ENCODE measurements around the gene TFR2.

TFR2 gene

GRCh38 chr7:100654908-100655831 lies 13.8 kb upstream of the TFR2 start:
- DNase-seq (ENCODE audit: low spot score): peak; percentile 43

GRCh38 chr7:100649826-100650565 lies 8.6 kb upstream of the TFR2 start:
- no peak for DNase-seq (ENCODE audit: low spot score)

DNA sequence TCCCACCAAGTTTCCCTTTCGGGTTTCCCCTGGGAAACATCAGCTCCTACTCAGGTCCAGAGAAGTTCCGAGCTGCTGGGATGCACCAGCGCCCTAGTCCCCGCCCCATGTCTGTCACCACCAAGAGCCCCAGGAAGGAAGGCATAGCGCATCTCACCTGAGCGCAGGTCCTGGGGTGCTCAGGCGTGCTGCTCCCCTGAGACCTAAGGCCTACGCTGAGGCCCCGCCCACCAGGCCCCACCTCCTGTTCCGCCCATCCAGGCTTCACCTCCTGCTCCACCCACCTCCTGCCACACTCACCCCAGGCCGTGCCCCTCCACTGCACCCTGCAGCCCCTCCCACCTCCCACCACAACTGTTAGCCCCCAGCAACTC lies 1.2 kb upstream of the TFR2 start:
- DNase-seq (ENCODE audit: low spot score): no peak

- no peak for DNase-seq (ENCODE audit: low spot score)
Measured at GRCh38 chr7:100641860-100642533, 645 bp upstream of the TFR2 start.

DNA sequence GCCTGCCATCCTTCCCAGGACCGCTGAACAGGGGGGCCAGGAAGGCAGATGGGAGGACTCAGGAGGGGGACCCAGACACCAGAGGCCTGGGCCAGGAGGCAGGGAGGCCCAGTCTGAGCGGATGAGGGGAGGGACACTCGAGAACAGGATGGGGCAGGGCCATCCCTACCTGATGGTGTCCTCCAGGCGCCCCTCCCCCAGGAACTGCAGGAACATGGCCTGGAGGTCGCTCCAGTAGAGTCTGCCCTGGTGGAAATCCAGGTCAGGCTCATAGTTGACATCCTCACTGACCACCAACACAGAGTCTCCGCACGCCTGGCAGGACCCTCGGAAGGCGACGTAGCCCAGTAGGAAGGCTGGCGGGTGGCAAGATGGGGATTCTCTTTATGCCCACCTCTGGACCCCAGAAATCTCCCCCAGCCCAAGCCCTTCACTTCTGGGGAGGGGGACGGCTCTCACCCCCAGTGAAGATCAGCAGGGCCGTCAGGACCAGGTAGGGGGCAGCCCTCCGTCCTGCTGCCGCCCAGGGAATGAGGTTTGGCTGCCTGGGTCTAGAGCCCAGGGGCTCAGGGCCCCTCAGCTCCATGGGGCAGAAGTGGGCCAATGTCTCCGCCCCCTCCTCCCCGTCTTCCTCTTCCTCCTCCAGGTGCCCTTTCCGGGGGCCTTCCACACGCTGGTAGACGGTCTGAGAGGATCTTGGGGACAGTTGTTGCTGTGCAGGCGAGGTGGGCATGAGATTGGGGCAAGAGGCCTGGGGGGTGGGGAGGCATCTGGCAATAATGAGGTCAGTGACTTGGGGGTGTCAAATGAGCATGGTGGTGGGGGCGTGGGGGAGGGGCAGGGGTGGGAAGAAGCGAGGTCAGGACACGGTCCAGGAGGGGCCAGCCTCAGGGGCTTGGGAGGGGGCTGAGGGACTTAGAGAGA lies 573 bp downstream of the TFR2 start:
- DNase-seq (ENCODE audit: low spot score): no peak

DNA sequence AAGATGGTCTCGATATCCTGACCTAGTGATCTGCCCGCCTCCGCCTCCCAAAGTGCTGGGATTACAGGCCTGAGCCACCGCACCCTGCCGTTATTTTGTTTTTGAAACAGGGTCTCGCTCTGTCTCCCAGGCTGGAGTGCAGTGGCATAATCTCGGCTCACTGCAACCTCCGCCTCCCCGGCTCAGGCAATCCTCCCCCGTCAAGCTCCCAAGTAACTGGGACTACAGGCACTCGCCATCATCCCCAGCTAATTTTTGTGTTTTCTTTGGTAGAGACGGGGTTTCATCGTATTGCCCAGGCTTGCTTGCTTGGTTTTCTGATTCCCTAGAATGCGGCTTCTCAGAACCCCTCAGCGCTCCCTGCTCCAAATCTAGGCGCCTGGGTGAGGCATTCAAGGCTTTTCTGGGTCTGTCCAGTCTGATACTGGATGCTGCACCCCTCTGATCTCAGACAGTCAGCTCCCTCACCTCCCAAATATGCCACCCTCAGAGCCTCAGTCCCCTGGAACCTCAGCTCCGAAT lies 1.3 kb downstream of the TFR2 start:
- DNase-seq (ENCODE audit: low spot score): no peak

DNA sequence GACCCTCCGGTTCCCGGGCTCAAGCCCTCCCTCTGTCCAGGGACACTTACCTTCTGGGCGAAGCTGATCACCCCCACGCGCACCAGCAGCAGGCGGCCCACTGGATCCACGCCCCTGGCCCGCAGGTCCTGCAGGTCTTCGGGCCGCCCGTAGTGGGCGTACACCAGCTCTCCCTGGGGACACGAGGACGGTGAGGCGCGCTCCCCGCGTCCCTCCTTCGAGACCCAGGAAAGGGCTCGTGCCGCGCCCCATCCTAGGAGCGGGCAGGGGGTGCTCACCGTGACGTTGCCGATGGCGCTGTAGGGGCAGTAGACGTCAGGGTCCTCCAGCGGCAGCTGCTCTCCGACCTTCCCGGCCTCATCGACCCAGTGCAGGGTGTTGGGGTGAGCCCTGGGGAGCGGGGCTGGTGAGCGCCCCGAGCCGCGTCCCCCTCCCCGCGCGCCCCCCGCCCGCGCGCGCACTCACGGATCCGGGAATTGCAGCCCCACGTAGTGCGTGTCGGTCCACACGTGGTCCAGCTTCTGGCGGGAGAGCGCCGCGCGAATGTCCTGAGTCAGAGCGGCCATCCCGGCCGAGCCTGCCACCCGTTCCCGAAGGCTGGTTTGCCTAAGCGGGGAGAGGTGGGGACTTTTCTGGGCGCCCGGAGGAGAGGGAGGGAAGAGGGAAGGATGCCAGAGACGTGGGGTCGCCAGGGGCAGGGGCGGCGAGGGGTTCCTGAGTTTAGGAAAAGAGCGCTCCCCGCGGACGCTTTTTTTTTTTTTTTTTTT lies 8.2 kb downstream of the TFR2 start:
- DNase-seq (ENCODE audit: low spot score): peak; percentile 68

GRCh38 chr7:100630066-100630465 lies 11.3 kb downstream of the TFR2 start:
- DNase-seq (ENCODE audit: low spot score): no peak

DNA sequence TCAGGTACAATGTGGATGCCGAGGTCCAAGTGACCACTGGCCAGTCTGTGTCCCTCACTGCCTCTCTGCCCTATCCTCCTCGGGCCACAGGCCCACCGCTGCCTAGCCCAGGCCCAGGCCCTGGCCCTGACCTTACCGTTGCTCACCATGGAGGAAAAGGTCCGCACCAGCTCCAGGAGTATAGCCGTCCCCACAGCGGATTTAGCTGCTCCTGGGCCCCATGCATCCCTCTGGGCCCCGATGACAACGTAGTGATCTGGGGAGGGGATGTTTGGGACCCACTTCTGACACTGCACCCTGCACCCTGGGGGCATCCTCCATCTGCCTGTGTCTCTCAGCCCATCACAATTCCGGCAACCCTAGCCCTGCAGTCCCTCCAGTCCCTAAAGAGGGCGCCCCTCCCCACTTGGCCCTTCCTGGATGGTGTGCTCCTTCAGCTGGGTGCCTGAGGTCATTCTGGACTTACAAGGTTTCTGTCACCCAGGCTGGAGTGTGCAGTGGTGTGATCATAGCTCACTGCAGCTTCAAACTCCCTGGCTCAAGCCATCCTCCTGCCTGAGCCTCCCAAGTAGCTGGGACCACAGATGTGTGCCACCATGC lies 12.1 kb downstream of the TFR2 start:
- peak; percentile 63 for DNase-seq (ENCODE audit: low spot score)

DNA sequence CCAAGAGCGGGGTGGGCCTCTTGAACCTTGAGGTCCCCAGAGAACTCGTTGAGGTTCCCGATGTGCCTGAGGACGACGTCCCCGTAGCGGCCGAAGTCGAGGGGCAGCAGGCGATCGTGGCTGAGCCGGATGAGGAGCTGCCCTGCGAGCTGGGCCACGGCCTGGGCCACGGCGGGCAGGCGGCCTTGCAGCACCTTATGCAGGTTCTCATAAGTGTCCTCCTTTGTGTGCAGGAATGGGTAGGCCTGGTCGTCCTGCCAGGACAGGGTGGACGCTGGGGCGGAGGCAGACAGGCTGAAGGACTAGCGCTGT lies 14.2 kb downstream of the TFR2 start:
- peak; percentile 35 for DNase-seq (ENCODE audit: low spot score)

GRCh38 chr7:100626530-100627237 lies 14.7 kb downstream of the TFR2 start:
- peak; percentile 97 for DNase-seq (ENCODE audit: low spot score)

DNA sequence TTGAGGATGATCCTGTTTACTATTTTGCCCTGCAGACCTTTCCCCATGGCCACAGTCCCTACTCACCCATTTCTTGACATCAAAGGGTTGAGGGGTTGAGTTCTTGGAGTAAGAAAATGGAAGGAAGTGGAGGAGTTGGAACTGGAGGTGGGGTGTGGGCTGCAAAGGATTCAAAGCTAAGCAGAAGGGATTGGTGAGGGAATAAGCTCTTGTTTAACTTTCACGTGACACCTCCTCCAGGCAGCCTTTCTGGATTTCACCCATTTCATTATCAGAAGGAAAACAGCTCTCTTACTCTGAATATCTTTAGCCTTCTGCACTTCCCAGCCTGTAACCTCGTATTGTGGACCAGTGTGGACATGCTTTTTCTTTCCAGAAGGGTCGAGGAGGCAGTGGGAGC lies 15.3 kb downstream of the TFR2 start:
- no peak for DNase-seq (ENCODE audit: low spot score)

DNA sequence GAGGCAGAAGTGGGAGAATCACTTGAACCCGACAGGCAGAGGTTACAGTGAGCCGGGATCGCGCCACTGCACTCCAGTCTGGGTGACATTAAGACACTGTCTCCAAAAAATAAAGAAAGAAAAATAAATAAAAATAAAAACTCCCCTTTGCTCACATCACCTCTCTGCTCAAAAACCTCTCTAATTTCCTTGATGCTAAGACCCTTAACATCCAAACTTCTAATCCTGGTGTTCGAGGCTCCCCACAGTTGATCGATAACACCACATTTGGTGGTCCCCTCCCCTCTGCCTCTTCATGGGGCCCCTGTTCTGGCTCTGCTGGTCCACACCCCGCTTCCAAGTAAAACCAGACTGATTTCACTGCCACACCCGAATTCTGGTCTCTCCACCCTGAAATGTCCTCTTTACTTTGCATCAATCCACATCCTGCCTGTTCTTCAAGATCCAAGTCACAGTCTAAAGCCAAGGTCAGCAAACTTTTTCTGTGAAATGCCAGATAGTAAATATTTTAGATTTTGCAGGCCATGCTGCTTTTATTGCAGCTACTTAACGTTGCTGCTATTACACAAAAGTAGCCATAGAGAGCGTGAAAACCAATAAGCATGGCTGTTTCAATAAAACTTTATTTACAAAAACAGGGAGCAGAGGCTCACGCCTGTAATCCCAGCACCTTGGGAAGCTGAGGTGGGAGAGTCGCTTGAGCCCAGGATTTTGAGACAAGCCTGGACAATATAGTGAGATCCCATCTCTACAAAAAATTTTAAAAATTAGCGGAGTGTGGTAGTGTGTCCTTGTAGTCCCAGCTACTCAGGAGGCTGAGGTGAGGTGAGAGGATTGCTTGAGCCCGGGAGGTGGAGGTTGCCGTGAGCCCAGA lies 17.2 kb downstream of the TFR2 start:
- no peak for DNase-seq (ENCODE audit: low spot score)

- no peak for DNase-seq (ENCODE audit: low spot score)
Measured at GRCh38 chr7:100621554-100621953, 19.8 kb downstream of the TFR2 start.

GRCh38 chr7:100620804-100621203 lies 20.5 kb downstream of the TFR2 start:
- DNase-seq (ENCODE audit: low spot score): no peak

DNA sequence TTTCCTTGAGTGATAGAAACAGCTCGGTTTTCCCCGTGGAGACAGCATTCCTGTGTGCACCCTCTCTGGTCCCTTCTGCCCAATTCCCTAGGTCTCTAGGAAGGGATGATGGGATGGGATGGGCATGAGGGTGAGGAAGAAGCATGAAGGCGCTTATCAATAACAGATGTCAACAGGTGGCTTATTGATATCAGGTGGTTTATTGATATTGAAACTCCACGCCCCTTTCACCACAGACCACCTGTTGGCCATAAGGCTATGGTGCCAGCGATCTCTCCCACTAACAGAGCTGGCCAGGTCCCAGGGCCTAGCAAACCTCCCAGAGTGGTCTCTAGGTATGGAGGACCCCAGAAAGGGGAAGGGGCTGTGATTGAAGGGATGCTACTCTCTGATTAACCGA lies 21.1 kb downstream of the TFR2 start:
- no peak for DNase-seq (ENCODE audit: low spot score)

DNA sequence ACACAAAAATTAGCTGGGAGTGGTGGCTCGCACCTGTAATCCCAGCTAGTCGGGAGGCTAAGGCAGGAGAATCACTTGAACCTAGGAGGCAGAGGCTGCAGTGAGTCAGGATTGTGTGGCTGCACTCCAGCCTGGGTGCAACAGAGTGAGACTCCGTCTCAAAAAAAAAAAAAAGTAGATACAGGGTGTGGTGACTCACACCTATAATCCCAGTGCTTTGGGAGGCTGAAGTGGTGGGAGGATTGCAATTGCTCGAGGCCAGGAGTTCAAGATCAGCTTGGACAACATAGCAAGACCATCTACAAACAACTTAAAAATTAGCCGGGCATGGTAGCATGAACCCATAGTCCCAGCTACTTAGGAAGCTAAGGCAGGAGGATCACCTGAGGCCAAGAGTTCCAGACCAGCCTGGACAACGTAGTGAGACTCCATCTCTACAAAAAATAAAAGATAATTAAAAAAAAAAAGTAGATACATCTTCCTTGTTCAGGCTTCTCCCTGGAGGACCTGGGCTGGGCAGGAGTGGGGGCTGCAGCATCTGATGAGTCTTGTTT lies 27.0 kb downstream of the TFR2 start:
- no peak for DNase-seq (ENCODE audit: low spot score)

DNA sequence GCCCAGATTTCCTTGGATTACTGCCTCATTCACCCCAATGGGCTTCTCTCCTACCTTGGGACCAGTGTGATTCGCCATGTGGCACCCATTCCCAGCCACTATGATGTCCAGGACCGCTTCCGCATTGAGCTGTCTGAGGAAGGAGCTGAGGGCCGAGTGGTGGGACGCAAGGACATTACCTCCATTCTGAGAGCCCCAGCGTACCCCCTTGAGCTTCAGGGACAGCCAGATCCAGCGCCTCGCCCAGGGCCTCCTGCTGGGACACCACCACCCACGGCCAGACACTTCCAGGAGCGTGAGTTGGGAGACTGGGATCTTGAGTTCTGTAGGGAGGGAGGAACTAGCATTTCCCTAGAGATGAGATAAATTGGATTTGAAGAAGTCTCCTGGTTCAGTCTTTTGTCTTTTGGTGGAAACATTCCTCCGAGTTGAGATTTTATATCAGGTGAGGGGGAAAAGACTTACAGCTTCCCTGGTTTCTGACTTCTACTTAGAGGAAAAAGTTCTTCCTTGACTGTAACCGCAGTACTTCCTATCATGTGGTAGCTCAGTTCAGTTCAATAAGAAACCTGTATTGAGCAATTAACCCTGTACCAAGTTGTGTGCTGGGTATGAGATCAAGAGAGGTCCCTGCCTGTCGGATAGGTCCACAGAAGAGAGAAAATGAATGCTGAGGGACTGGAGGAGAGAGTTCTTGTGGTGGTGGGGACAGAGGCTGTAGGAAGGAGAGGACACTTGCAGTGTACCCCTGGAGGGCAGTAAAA lies 27.8 kb downstream of the TFR2 start:
- no peak for DNase-seq (ENCODE audit: low spot score)

Measured in D341Med (cell line).